ENCODE results near the gene WSCD2. TPM values are rescaled to one million over a fixed set of nuclear protein-coding genes. Genes with fewer than 3 reads are reported as not detected.

WSCD2 gene
- total and polyA plus RNA-seq, 5 donors = 0.39 to 5.4 (median 0.51) TPM

DNA sequence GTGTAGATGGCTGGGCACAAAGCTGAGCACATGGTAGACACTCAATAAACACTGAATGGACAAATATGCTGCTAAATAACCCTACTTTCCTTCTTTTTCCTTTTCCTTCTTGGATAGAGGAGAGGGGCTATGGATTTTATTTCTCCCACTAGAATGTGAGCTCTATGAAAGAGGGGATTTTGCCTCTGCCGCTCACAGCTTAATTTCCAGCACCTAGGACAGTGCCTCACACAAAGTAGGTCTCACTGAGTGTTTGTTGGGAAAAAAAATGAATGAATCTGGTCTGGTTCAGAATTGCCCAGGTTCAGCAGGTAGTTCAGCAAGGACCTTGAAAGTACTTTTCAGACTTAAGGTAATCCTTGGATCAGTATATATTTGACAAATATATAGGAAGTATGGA is 65.5 kb downstream of the WSCD2 start:
- DNase-seq = no peak
- ATAC-seq = no peak
- intact Hi-C loops (cut with DNase I) = loop anchor here in 2 of 4 donors (5.0 to 10.0 kb wide), 5 partner anchors 77 to 277 kb away; no protein-coding TSS in a partner anchor
- no peaks in the 10 kb centered on the region for H3K4me1 ChIP-seq (ENCODE audit: control insufficient read depth, insufficient read depth, low read length)
- H3K27ac ChIP-seq (ENCODE audit: low read length) = no peak overlapping the region
- no peak overlapping the region for H3K4me3 ChIP-seq (ENCODE audit: low read length)
- H3K9me3 ChIP-seq (ENCODE audit: control insufficient read depth, low read length) = no peaks in the 10 kb centered on the region
- no peaks in the 10 kb centered on the region for H3K27me3 ChIP-seq (ENCODE audit: control insufficient read depth, insufficient read depth)
- WGBS = 53% methylated on average over 1 of the region's 1 CpG

DNA sequence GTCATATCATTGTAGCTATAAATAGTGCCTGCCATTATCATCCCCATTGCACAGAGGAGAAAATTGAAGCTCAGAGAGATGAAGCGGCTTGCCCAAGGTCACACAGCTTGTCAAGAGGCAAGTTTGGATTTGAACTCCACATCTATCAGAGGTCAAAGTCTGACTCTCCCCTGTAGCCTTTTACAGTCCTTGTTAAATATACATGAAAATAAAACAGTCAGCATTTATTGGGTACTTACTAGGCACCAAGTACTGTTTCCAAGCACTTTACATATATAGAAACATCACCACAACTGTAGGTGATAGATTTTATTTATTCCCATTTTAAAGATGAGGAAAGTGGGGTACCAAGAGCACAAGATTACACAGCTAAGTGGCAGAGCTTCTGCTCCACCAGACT is 67.2 kb downstream of the WSCD2 start:
- DNase-seq = no peak
- intact Hi-C loops (cut with DNase I) = loop anchor here in 2 of 4 donors (10.0 kb wide), 3 partner anchors 102 to 212 kb away; no protein-coding TSS in a partner anchor
- Histone ChIP-seq H3K27ac (ENCODE audit: low read length) (no peak overlapping the region), H3K4me1 (ENCODE audit: control insufficient read depth, insufficient read depth, low read length) (no peaks in the 10 kb centered on the region), H3K27me3 (ENCODE audit: control insufficient read depth, insufficient read depth) (no peaks in the 10 kb centered on the region), H3K9me3 (ENCODE audit: control insufficient read depth, low read length) (no peaks in the 10 kb centered on the region), H3K4me3 (ENCODE audit: low read length) (no peak overlapping the region)
- no peak for ATAC-seq
- 87% methylated on average over 1 of the region's 1 CpG for WGBS

DNA sequence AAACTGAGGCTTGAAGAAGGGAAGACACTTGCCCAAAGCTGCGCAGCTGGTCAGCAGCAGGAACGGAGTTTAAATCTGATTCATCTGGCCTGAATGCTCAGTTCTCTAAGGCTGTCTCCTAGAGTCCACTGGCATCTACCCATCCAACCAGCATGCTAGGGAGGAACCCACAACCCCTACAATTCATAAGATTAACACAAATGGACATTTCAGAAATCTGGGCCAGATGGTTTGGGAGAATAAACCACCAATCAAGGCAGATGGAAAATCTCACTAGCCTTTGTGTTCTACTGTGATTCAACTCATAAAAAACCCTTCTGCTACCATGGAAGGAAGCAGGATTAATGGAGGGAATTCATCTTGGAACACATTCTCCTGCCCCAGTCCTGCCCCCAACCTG is 67.8 kb downstream of the WSCD2 start:
- DNase-seq = no peak
- Histone ChIP-seq H3K4me3 (ENCODE audit: low read length) (no peak overlapping the region), H3K4me1 (ENCODE audit: control insufficient read depth, insufficient read depth, low read length) (no peaks in the 10 kb centered on the region), H3K27me3 (ENCODE audit: control insufficient read depth, insufficient read depth) (no peaks in the 10 kb centered on the region), H3K27ac (ENCODE audit: low read length) (no peak overlapping the region), H3K9me3 (ENCODE audit: control insufficient read depth, low read length) (no peaks in the 10 kb centered on the region)
- intact Hi-C loops (cut with DNase I) = loop anchor here in 2 of 4 donors (10.0 kb wide), 3 partner anchors 102 to 212 kb away; no protein-coding TSS in a partner anchor
- ATAC-seq = no peak
- WGBS = 93% methylated on average over 2 of the region's 2 CpGs

DNA sequence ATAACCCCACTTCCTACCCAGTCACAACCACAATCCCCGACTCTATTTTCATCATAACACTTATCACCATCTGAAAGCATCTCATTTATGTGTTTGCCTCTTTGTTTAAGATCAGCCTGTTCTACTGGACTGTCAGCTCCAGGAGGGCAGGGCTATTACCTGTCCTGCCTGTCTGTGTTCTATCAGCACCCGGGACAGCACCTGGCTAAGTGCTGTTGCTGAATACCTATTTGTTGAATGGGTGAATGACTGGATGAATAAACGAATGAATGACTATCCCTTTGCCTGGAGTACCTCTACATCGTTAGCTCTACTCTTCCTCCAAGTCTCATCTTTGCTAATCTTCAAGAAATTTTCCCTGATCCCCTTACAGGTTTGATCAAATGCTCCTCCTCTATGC is 69.0 kb downstream of the WSCD2 start:
- H3K4me3 ChIP-seq (ENCODE audit: low read length) = no peak overlapping the region
- WGBS = 53% methylated on average over 4 of the region's 4 CpGs
- no peak overlapping the region for H3K27ac ChIP-seq (ENCODE audit: low read length)
- ATAC-seq = no peak
- no peaks in the 10 kb centered on the region for H3K27me3 ChIP-seq (ENCODE audit: control insufficient read depth, insufficient read depth)
- no peak for DNase-seq
- H3K4me1 ChIP-seq (ENCODE audit: control insufficient read depth, insufficient read depth, low read length) = no peaks in the 10 kb centered on the region
- H3K9me3 ChIP-seq (ENCODE audit: control insufficient read depth, low read length) = no peaks in the 10 kb centered on the region
- intact Hi-C loops (cut with DNase I) = loop anchor here in 2 of 4 donors (10.0 kb wide), 3 partner anchors 103 to 213 kb away; no protein-coding TSS in a partner anchor

DNA sequence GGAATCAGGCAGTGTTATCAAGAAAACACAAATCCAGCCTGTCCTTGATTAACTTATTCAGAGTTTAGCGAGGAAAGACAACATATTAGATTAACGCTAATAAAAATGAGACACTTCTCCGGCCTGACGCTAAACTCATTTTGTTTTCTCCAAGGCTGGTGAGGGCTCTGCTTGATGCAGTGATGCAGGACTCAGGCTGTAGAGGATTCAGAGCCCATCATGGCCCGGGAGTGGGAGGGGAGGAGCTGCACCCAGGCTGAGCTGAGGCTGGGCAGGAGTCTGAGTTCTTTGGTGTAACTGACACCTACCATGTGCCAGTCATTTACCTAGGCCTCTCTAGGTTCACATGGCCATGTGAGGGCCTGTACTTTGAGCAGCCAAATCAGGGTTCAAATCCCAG is 70.0 kb downstream of the WSCD2 start:
- no peak overlapping the region for H3K4me3 ChIP-seq (ENCODE audit: low read length)
- WGBS = 80% methylated on average over 5 of the region's 5 CpGs
- no peaks in the 10 kb centered on the region for H3K9me3 ChIP-seq (ENCODE audit: control insufficient read depth, low read length)
- no peak for DNase-seq
- H3K27ac ChIP-seq (ENCODE audit: low read length) = no peak overlapping the region
- H3K27me3 ChIP-seq (ENCODE audit: control insufficient read depth, insufficient read depth) = no peaks in the 10 kb centered on the region
- ATAC-seq = no peak
- intact Hi-C loops (cut with DNase I) = loop anchor here in 2 of 4 donors (10.0 kb wide), 3 partner anchors 104 to 214 kb away; no protein-coding TSS in a partner anchor
- no peaks in the 10 kb centered on the region for H3K4me1 ChIP-seq (ENCODE audit: control insufficient read depth, insufficient read depth, low read length)

DNA sequence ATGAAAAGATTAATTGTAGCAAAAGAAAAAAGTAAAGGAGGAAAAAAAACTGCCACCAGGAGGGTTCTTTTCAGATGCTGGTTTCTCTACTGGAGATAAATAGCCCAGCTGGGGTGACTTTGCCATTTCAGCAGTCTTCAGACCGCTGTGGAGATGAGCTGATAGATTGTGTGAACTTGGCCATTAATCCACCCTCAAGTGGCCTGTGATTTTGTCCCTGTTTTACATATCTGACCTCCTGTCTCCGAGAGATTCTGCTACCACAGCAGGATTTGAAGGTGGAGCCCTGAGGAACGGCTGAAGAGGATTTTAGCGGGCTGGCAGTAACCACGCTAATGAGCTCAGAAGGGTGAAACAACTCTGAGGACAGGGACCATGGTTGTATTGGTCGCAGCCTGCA is 72.7 kb downstream of the WSCD2 start:
- H3K9me3 ChIP-seq (ENCODE audit: control insufficient read depth, low read length) = no peaks in the 10 kb centered on the region
- H3K27me3 ChIP-seq (ENCODE audit: control insufficient read depth, insufficient read depth) = no peaks in the 10 kb centered on the region
- ATAC-seq (no peak), DNase-seq (no peak)
- H3K4me1 ChIP-seq (ENCODE audit: control insufficient read depth, insufficient read depth, low read length) = no peaks in the 10 kb centered on the region
- WGBS = 39% methylated on average over 6 of the region's 6 CpGs
- H3K4me3 ChIP-seq (ENCODE audit: low read length) = no peak overlapping the region
- H3K27ac ChIP-seq (ENCODE audit: low read length) = no peak overlapping the region
- intact Hi-C loops (cut with DNase I) = loop anchor here in 1 of 4 donors (10.0 kb wide), 1 partner anchor 263 kb away; no protein-coding TSS in a partner anchor

DNA sequence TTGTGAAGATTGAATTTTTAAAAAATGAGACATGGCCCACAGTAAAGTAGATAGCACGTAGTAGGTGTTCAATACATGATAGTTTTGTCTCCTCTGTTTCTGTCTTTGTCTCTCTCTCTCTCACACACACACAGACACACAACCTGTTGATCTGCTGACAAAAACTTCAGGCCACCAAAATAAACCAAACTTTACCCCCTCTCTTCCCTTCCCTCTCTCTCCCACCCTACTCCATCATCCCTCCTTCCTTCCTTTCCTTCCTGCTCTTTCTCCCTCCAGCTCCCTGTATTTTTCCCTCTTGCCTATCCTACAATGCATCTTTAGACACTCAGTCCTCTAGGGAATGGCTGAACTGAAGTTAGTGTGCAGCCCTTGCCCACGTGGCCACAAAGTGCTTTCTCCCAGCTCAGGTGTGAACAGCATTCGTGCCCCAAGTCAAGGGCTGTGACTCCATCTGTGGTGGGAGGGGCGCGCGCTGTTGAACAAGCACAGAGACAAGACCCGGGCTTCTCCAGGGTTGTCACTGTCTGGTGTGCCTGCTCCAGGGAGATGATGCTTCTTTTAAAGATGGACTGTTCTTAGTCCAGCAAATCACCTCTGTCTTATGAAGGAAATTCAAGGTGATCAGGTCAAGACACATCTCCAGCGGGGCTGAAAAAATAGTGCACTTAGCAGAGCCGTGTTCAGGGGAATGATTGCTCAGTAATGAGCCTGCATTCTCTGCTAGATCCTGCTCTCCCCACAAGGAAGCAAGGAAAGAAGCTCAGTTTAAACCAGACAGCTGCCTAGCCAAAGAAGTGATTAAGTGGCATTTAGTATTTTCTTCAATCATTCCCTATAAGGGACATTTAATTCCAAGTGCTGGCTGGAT is 75.3 kb downstream of the WSCD2 start:
- Histone ChIP-seq H3K4me1 (ENCODE audit: control insufficient read depth, insufficient read depth, low read length) (no peaks in the 10 kb centered on the region), H3K27ac (ENCODE audit: low read length) (no peak overlapping the region), H3K27me3 (ENCODE audit: control insufficient read depth, insufficient read depth) (no peaks in the 10 kb centered on the region), H3K4me3 (ENCODE audit: low read length) (no peak overlapping the region), H3K9me3 (ENCODE audit: control insufficient read depth, low read length) (no peaks in the 10 kb centered on the region)
- ATAC-seq (no peak), DNase-seq (no peak)
- intact Hi-C loops (cut with DNase I) = loop anchor here in 1 of 4 donors (10.0 kb wide), 1 partner anchor 260 kb away; no protein-coding TSS in a partner anchor
- 75% methylated on average over 9 of the region's 9 CpGs for WGBS

DNA sequence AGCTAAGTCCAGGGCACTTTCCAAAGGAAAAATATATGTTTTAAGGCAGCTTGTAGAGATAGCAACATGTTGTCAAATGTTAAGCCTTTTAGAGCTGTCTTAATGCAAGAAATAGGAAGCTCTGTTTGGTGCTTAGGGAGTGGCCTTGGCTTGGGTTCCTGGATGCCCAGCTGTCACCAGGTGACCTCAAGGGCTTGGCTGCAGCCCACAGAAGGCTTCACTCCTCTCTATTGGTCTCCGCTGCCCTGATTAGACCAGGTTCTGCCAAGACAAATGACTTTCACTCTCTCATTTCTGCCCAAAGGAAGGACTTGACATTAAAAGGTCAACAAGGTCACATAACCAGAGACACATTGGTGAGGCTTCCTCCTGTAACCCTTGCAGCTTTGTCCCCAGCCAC is 76.8 kb downstream of the WSCD2 start:
- Histone ChIP-seq H3K27ac (ENCODE audit: low read length) (no peak overlapping the region), H3K27me3 (ENCODE audit: control insufficient read depth, insufficient read depth) (no peaks in the 10 kb centered on the region), H3K4me3 (ENCODE audit: low read length) (no peak overlapping the region), H3K4me1 (ENCODE audit: control insufficient read depth, insufficient read depth, low read length) (no peaks in the 10 kb centered on the region), H3K9me3 (ENCODE audit: control insufficient read depth, low read length) (no peaks in the 10 kb centered on the region)
- intact Hi-C loops (cut with DNase I) = loop anchor here in 1 of 4 donors (10.0 kb wide), 1 partner anchor 259 kb away; no protein-coding TSS in a partner anchor
- no peak for DNase-seq
- no peak for ATAC-seq
- 53% methylated on average over 1 of the region's 1 CpG for WGBS

DNA sequence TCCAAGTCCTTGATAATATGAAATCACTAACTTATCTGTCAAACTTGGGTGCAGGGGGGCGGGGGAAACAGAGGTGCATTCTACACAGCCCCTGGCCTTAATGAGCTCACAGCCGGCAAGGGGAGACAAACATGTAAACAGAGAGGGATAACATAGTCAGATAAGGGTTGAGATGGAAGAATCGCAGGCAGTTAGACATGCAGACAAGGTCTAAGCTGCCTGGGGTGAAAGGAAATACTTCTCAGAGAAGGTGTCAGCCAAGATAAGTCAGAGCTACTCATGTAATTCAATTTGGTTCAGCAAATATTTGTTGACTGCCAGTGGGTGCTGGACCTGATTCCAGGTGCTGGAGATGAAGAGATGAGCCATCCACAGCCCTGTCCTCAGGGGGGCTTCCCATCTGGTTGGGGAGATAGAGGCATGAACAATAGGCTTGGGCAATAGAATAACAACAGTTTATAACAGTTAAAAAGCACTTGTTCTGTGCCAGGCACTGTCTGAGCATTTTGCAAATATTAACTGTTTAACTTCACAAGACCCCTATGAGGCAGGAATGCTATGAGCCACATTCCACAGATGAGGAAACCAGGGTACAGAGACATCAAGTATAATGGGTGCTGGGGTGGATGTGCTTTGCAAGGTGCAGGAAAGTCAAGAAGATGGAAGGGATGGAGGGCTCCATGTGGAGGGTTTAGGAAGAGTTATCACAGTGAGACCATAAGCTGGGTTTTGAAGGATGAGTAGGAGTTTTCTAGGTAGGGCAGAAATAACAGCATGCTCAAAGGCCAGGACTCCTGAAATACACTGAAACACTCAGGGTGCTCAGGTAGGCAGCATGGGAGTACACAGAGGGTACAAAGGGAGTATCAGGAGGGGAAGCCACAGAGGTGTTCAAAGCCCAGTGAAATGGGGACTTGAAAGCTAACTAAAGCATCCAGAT is 79.0 kb downstream of the WSCD2 start:
- WGBS = 12% methylated on average over 3 of the region's 3 CpGs
- Histone ChIP-seq H3K4me1 (ENCODE audit: control insufficient read depth, insufficient read depth, low read length) (no peaks in the 10 kb centered on the region), H3K27ac (ENCODE audit: low read length) (no peak overlapping the region), H3K9me3 (ENCODE audit: control insufficient read depth, low read length) (no peaks in the 10 kb centered on the region), H3K27me3 (ENCODE audit: control insufficient read depth, insufficient read depth) (no peaks in the 10 kb centered on the region), H3K4me3 (ENCODE audit: low read length) (no peak overlapping the region)
- ATAC-seq (no peak), DNase-seq (no peak)
- intact Hi-C loops (cut with DNase I) = loop anchor here in 1 of 4 donors (10.0 kb wide), 1 partner anchor 257 kb away; no protein-coding TSS in a partner anchor

DNA sequence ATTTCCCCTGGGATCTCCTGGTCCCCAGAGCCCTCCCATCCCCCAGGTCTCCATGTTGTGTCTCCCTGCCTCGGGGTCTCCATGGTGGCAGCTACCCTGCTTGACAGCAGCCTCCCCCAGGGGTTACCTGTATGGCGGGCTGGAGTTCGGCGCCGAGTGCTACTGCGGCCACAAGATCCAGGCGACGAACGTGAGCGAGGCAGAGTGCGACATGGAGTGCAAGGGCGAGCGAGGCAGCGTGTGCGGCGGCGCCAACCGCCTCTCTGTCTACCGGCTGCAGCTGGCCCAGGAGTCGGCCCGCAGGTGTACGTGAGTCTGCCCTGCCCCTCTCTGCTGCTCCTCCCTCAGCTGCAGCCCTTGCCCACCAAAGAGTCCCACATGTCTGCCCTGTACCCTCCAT is 80.9 kb downstream of the WSCD2 start:
- intact Hi-C loops (cut with DNase I) = no loop called here
- Histone ChIP-seq H3K4me1 (ENCODE audit: control insufficient read depth, insufficient read depth, low read length) (no peaks in the 10 kb centered on the region), H3K27ac (ENCODE audit: low read length) (no peak overlapping the region), H3K27me3 (ENCODE audit: control insufficient read depth, insufficient read depth) (no peaks in the 10 kb centered on the region), H3K9me3 (ENCODE audit: control insufficient read depth, low read length) (no peaks in the 10 kb centered on the region), H3K4me3 (ENCODE audit: low read length) (no peak overlapping the region)
- 89% methylated on average over 22 of the region's 22 CpGs for WGBS
- DNase-seq (no peak), ATAC-seq (no peak)
